Measurements from ENCODE around the gene PDE8B.

- no peak for TF ChIP-seq POLR2A (IDR thresholded peaks at IDR 0.05)
- TF ChIP-seq CTCF (IDR thresholded peaks at IDR 0.05), result no peak
- TF ChIP-seq POLR2AphosphoS5 (IDR thresholded peaks at IDR 0.05; ENCODE audit: insufficient read depth in 1 of 2, low read depth in 1 of 2), result no peak
Measured at GRCh38 chr5:77167063-77167462, 43.4 kb upstream of the PDE8B start.

Data from vagina (tissue), 2 donors.